Right cardiac atrium (tissue), 5 donors: ENCODE results near the gene KRTAP3-2. TPM values are rescaled to one million over a fixed set of nuclear protein-coding genes. Genes with fewer than 3 reads are reported as not detected.
A peak's percentile ranks its signal among the peaks of the same experiment; 100 is the strongest.
"Not testable (repeated sequence)": the region's sequence is repeated elsewhere in the genome, so short reads cannot be mapped to it uniquely, and the experiment has no call there.

Experiments used
- ATAC-seq, 2 donors: fragments of 200-7000 bp; cut with Tn5 transposase; one replicate each; pipeline versions ENCODE4 v1.8.0 to v1.9.1; 2020; ENCODE audit warnings: moderate library complexity in 2 of 2, mild to moderate bottlenecking in 1 of 2
- DNase-seq, 3 donors: peaks; one replicate each; pipeline ENCODE4 v3.0.0-alpha.2; 2020
- H3K27ac ChIP-seq: one replicate; pipeline ENCODE4 v1.5.1; 2013; ENCODE audit warnings: mild to moderate bottlenecking, low read length, control low read depth, moderate library complexity
- H3K27me3 ChIP-seq: one replicate; pipeline ENCODE4 v1.6.1; 2013; ENCODE audit not compliant: control insufficient read depth, insufficient read depth
- H3K4me1 ChIP-seq: one replicate; pipeline ENCODE4 v1.6.1; 2013; ENCODE audit warnings: low read length; ENCODE audit not compliant: control insufficient read depth, insufficient read depth
- H3K4me3 ChIP-seq: one replicate; pipeline ENCODE4 v1.5.1; 2013; ENCODE audit warnings: low read length, control low read depth
- H3K9me3 ChIP-seq: one replicate; pipeline ENCODE4 v1.6.1; 2013; ENCODE audit warnings: low read length; ENCODE audit not compliant: control insufficient read depth
- WGBS: extraction: QIAGEN DNeasy Blood & Tissue Kit; methylation state at CpG from one replicate; pipeline ENCODE4 v1.1.7; 2013; 5-methylcytosine and 5-hydroxymethylcytosine counted together
- intact Hi-C, 4 donors: fragments of 100-400 bp; cut with DNase I; formaldehyde crosslinking; loops; one replicate each; pipeline versions ENCODE4 v1.11.0 to v1.14.0; 2022 to 2023
- long read RNA-seq, 4 donors: library from polyadenylated mRNA; unstranded; transcript quantifications; one replicate each; pipeline ENCODE4 v2.0.0, GENCODE V29; 2020 to 2021
- polyA plus RNA-seq: library from polyadenylated mRNA; stranded (reverse); fragments of 200-250 nt; gene quantifications from one replicate; pipeline ENCODE4 v1.2.3, GENCODE V29; 2013
- total RNA-seq, 4 donors: library from RNA; stranded (reverse); fragmentation: NEBNext Ultra II Directional; extraction: Animal tissue kit (Norgen Biotek cat#: 25700); gene quantifications; one replicate each; pipeline ENCODE4 v1.2.1, GENCODE V29; 2021
- donor health status: healthy with polysubstance abuse.
- donor health status: DM: no; HTN: yes; CAD: no.
- donor health status: DM: no; HTN: no; CAD: no.
- donor health status: DM: no; HTN: yes; CAD: no; lungs with severe emphysema.
- donor health status: DM: yes; HTN: yes; CAD: no.

The KRTAP3-2 gene
- total RNA-seq = not detected
- not detected for polyA plus RNA-seq
- long read RNA-seq, donor 1 = 0 reads
- long read RNA-seq, donor 2 = 0 reads
- long read RNA-seq, donor 3 = 0 reads
- long read RNA-seq, donor 4 = 0 reads

DNA sequence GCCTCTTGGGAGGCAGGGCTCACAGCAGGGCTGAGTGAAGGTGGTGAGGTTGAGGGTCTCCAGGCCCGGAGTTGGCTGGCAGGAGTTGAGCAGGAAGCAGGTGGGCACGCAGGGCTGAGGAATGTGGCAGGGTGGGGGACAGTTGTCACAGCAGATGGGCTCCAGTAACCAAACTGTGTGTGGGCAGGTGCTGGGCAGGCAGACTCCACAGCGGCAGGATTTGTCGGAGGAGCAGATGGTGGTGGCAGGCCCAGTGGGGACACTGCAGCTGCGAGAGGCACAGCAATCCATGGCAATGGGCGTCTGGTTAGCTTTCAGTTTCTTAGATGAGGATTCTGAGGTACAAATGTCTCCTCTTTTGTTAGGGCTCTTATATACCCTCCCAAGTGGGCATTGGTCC is at the start of gene KRTAP3-2:
Gene KRTAP3-2 (minus strand): TSS at position 344 of the 400 bp plus-strand sequence. CDS start 53 bp downstream, at position 291.
- H3K27me3 ChIP-seq, H3K4me3 ChIP-seq: not testable (repeated sequence)

GRCh38 chr17:41049110-41049509 is 49.4 kb upstream of the KRTAP3-2 start:
- intact Hi-C loops = no loop called here
- WGBS = 44% methylated on average over 2 of the region's 2 CpGs
- no peaks in the 10 kb centered on the region for H3K4me1 ChIP-seq
- DNase-seq (no peak), ATAC-seq (no peak)
- H3K9me3 ChIP-seq = no peaks in the 10 kb centered on the region
- H3K27ac ChIP-seq = no peak overlapping the region
- H3K27me3 ChIP-seq = peaks cover 6% of the 10 kb centered on the region
- no peak overlapping the region for H3K4me3 ChIP-seq

More for the DNA sequence above, at the start of gene KRTAP3-2:
- WGBS = 70% methylated on average over 6 of the region's 6 CpGs
- intact Hi-C loops, ATAC-seq, H3K9me3 ChIP-seq, H3K27ac ChIP-seq, H3K4me1 ChIP-seq: not testable (repeated sequence)
- DNase-seq = peak in 1 of 3 donors; percentile 22

- H3K27ac ChIP-seq = no peak overlapping the region
- H3K4me3 ChIP-seq = no peak overlapping the region
- H3K4me1 ChIP-seq = no peaks in the 10 kb centered on the region
- DNase-seq (no peak), ATAC-seq (no peak)
- H3K9me3 ChIP-seq = no peaks in the 10 kb centered on the region
- WGBS = 67% methylated on average over 7 of the region's 7 CpGs
- peaks cover 4% of the 10 kb centered on the region for H3K27me3 ChIP-seq
- intact Hi-C loops = no loop called here
Observed at GRCh38 chr17:41048441-41048840, 48.7 kb upstream of the KRTAP3-2 start.

DNA sequence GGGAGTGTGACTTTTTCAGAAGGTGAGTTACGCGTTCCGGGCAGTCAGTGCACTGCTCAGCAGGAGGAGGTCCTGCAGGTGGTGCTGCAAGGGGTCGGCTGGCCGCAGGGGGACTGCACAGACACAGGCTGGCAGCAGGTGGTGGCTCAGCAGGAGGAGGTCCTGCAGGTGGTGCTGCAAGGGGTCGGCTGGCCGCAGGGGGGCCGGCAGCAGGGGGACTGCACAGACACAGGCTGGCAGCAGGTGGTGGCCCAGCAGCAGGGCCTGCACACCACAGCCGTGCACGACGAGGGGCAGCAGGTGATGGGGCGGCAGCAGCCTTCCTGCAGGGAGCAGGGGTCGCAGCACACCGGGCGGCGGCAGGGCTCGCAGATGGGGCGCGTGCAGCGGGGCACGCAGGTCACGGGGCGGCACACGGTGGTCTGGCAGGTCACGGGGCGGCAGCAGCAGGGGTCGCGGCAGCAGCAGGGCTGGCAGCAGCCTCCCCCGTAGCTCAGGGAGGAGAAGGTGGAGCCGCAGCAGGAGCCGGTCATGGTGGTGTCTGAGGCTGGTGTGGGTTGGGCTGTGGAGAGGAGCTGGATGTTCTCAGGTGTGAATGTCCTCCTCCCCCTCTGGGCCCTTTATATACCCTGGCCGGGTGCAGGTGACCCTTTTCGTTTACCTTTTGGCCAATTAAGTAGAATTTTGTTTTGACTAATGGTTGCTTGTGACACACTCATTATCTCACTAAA is 47.2 kb upstream of the KRTAP3-2 start, which contains the start of gene KRTAP2-1:
Gene KRTAP2-1 (minus strand): TSS at position 582 of the 731 bp plus-strand sequence. CDS start 49 bp downstream, at position 533.
- DNase-seq, H3K27me3 ChIP-seq, intact Hi-C loops, H3K4me3 ChIP-seq, H3K4me1 ChIP-seq, H3K27ac ChIP-seq, ATAC-seq, H3K9me3 ChIP-seq: not testable (repeated sequence)
- WGBS = 52% methylated on average over 10 of the region's 33 CpGs

DNA sequence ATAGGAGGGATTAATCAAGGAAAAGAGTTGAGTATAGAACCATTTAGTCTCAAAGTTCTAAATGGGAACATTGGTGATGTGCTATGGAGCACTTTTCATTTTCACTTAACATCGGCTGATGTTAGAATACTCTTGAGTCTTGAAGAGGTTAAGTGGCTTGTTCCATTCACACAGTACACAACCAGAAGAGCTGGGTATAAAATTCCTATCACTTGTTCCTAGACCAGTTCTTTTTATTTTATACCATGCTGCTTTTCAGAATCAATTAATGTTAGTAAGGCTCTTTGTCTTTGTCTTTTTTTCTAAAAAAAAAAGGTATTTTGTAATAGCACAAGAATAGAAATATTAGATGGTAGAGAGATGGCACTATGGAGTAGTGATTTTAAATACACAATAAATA is 43.2 kb upstream of the KRTAP3-2 start:
- Histone ChIP-seq H3K27me3 (no peaks in the 10 kb centered on the region), H3K4me1 (no peaks in the 10 kb centered on the region), H3K9me3 (no peaks in the 10 kb centered on the region), H3K4me3 (no peak overlapping the region), H3K27ac (no peak overlapping the region)
- no peak for DNase-seq
- no peak for ATAC-seq
- intact Hi-C loops = no loop called here
- 97% methylated on average over 1 of the region's 1 CpG for whole genome bisulfite sequencing

GRCh38 chr17:41040783-41041571 is 41.3 kb upstream of the KRTAP3-2 start, which contains the start of gene KRTAP1-1:
KRTAP1-1 (minus strand) TSS chr17:41041450; CDS start chr17:41041397, 53 bp downstream.
- intact Hi-C loops, H3K27ac ChIP-seq, H3K4me1 ChIP-seq, H3K4me3 ChIP-seq, H3K9me3 ChIP-seq, DNase-seq, H3K27me3 ChIP-seq, ATAC-seq: not testable (repeated sequence)
- WGBS = 71% methylated on average over 14 of the region's 14 CpGs

GRCh38 chr17:41037853-41038350 is 38.2 kb upstream of the KRTAP3-2 start:
- WGBS = 74% methylated on average over 2 of the region's 2 CpGs
- Histone ChIP-seq H3K9me3 (no peaks in the 10 kb centered on the region), H3K27me3 (peaks cover 2% of the 10 kb centered on the region), H3K4me3 (no peak overlapping the region), H3K4me1 (no peaks in the 10 kb centered on the region), H3K27ac (no peak overlapping the region)
- intact Hi-C loops = no loop called here
- DNase-seq (no peak), ATAC-seq (no peak)

- H3K9me3 ChIP-seq, intact Hi-C loops, H3K4me3 ChIP-seq, H3K27me3 ChIP-seq, H3K27ac ChIP-seq, H3K4me1 ChIP-seq, ATAC-seq: not testable (repeated sequence)
- 85% methylated on average over 10 of the region's 10 CpGs for WGBS
- peak in 1 of 3 donors; percentile 32 for DNase-seq
Observed at GRCh38 chr17:41034346-41034935, 34.7 kb upstream of the KRTAP3-2 start, which contains the start of gene KRTAP1-3. KRTAP1-3 (minus strand) TSS chr17:41034874; CDS start chr17:41034821, 53 bp downstream.

DNA sequence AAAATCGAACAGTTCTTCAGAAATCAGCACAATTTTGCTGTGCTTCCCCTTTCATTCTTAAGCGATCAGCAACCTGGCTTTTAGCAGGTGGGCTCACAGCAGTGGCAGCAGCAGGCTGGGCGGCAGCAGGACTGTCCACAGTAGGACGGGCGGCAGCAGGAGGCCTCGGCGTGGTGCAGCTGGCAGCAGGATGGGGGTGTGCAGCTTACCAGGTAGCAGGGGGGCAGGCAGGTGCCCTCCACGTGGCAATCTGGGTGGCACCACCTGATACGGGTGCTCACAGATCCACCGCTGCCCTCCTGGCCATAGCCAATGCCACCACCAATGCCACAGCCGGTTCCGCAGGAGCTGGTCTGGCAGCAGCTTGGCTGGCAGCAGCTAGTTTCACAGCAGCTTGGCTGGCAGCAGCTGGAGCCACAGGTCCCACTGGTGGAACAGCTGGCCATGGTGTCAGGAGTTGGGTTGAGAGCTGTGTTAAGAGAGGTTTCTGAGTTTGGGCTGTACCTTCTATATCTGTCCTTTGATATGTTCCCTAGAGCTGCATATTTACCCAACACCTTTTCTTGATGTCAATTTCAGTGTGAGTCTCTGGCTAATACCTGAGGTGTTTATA is 30.0 kb upstream of the KRTAP3-2 start, which contains the start of gene KRTAP1-4:
Gene KRTAP1-4 (minus strand): TSS at position 563 of the 613 bp plus-strand sequence. CDS start 117 bp downstream, at position 446.
- Histone ChIP-seq H3K9me3 (no peaks in the 10 kb centered on the region), H3K27me3 (no peaks in the 10 kb centered on the region), H3K4me1 (no peaks in the 10 kb centered on the region), H3K4me3 (no peak within 1 kb of the TSS), H3K27ac (no peak within 1 kb of the TSS)
- ATAC-seq (no peak), DNase-seq (no peak)
- intact Hi-C loops = no loop called here
- 79% methylated on average over 12 of the region's 12 CpGs for WGBS

GRCh38 chr17:41026715-41027471 is 27.2 kb upstream of the KRTAP3-2 start, which contains the start of gene KRTAP1-5:
KRTAP1-5 (minus strand) TSS chr17:41027208; CDS start chr17:41027155, 53 bp downstream.
- DNase-seq (no peak), ATAC-seq (no peak)
- intact Hi-C loops = no loop called here
- no peaks in the 10 kb centered on the region for H3K27me3 ChIP-seq
- H3K4me3 ChIP-seq = no peak within 1 kb of the TSS
- 79% methylated on average over 9 of the region's 9 CpGs for WGBS
- H3K27ac ChIP-seq = no peak within 1 kb of the TSS
- no peaks in the 10 kb centered on the region for H3K9me3 ChIP-seq
- H3K4me1 ChIP-seq = no peaks in the 10 kb centered on the region
